Posterior cingulate gyrus (tissue), 11 donors: ENCODE measurements around the gene DUSP2.
A peak's percentile ranks its signal among the peaks of the same experiment; 100 is the strongest.

Source experiments
- DNase-seq, 10 donors: peaks; one replicate each; pipeline versions ENCODE4 v3.0.0 to v3.0.0-alpha.2; 2020 to 2021; ENCODE audit warnings: mixed read lengths in 3 of 10
- intact Hi-C: fragments of 100-400 bp; cut with DNase I; formaldehyde crosslinking; loops from one replicate; pipeline ENCODE4 v1.15.1; 2023

Gene DUSP2

GRCh38 chr2:96093528-96093927 is 51.7 kb downstream of the DUSP2 start:
- intact Hi-C loops = no loop called here
- DNase-seq = peak in 3 of 10 donors; percentile 2 to 65 (median 24)
